ENCODE data around the gene TXN2.
"Not testable (repeated sequence)": the region's sequence is repeated elsewhere in the genome, so short reads cannot be mapped to it uniquely, and the experiment has no call there.

The TXN2 gene

GRCh38 chr22:36455571-36456463 is 25.6 kb downstream of the TXN2 start:
- no peak for DNase-seq (ENCODE audit: low read depth)

GRCh38 chr22:36454916-36455570 is 26.4 kb downstream of the TXN2 start:
- DNase-seq (ENCODE audit: low read depth) = peak; percentile 92

- no peak for DNase-seq (ENCODE audit: low read depth)
Observed at GRCh38 chr22:36453855-36454378, 27.5 kb downstream of the TXN2 start.

GRCh38 chr22:36452978-36453607 is 28.3 kb downstream of the TXN2 start:
- not testable (repeated sequence) for DNase-seq (ENCODE audit: low read depth)

GRCh38 chr22:36452250-36452977 is 29.0 kb downstream of the TXN2 start:
- DNase-seq (ENCODE audit: low read depth) = no peak

- not testable (repeated sequence) for DNase-seq (ENCODE audit: low read depth)
Observed at GRCh38 chr22:36450923-36451322, 30.5 kb downstream of the TXN2 start.

GRCh38 chr22:36449596-36450175 is 31.8 kb downstream of the TXN2 start:
- no peak for DNase-seq (ENCODE audit: low read depth)

GRCh38 chr22:36447632-36448031 is 33.8 kb downstream of the TXN2 start:
- DNase-seq (ENCODE audit: low read depth) = no peak

- DNase-seq (ENCODE audit: low read depth) = no peak
Observed at GRCh38 chr22:36445158-36445668, 36.2 kb downstream of the TXN2 start.

GRCh38 chr22:36443198-36443770 is 38.2 kb downstream of the TXN2 start:
- no peak for DNase-seq (ENCODE audit: low read depth)

- no peak for DNase-seq (ENCODE audit: low read depth)
Observed at GRCh38 chr22:36442506-36443197, 38.8 kb downstream of the TXN2 start.

GRCh38 chr22:36440429-36441002 is 40.9 kb downstream of the TXN2 start:
- DNase-seq (ENCODE audit: low read depth) = no peak

GRCh38 chr22:36439481-36440271 is 41.8 kb downstream of the TXN2 start:
- DNase-seq (ENCODE audit: low read depth) = no peak

- peak; percentile 37 for DNase-seq (ENCODE audit: low read depth)
Observed at GRCh38 chr22:36435516-36436415, 45.7 kb downstream of the TXN2 start.

- DNase-seq (ENCODE audit: low read depth) = no peak
Observed at GRCh38 chr22:36433318-36434231, 47.9 kb downstream of the TXN2 start.

GRCh38 chr22:36432592-36433317 is 48.7 kb downstream of the TXN2 start:
- no peak for DNase-seq (ENCODE audit: low read depth)
